ENCODE data around the gene RNF215.

Gene RNF215

GRCh38 chr22:30400159-30400558 lies 12.9 kb upstream of the RNF215 start:
- no peak overlapping the region for H3K4me3 ChIP-seq (ENCODE audit: insufficient read depth, low read length, poor library complexity, severe bottlenecking)
- TF ChIP-seq CTCF (IDR thresholded peaks at IDR 0.05; ENCODE audit: insufficient read depth, low read length, poor library complexity, severe bottlenecking) (no peak), EZH2phosphoT487 (conservative IDR thresholded peaks at IDR 0.05; ENCODE audit: low read length) (no peak)
- no peaks in the 10 kb centered on the region for H3K9me2 ChIP-seq (replicated peaks; ENCODE audit: insufficient read depth, low read length)
- no peaks in the 10 kb centered on the region for H3K79me2 ChIP-seq (ENCODE audit: insufficient read depth, low read length)
- no peak overlapping the region for H3K27ac ChIP-seq (ENCODE audit: low read depth, low read length)
- no peak overlapping the region for H3K9ac ChIP-seq (ENCODE audit: low read length)
- no peaks in the 10 kb centered on the region for H3K36me3 ChIP-seq (ENCODE audit: low read length)
- H3K9me3 ChIP-seq (ENCODE audit: insufficient read depth, low read length), result no peaks in the 10 kb centered on the region
- no peaks in the 10 kb centered on the region for H4K20me1 ChIP-seq (ENCODE audit: low read depth, low read length)
- no peak overlapping the region for H3K4me2 ChIP-seq (ENCODE audit: low read depth, low read length, poor library complexity, severe bottlenecking)
- no peaks in the 10 kb centered on the region for H3K27me3 ChIP-seq (ENCODE audit: low read length)
- no peaks in the 10 kb centered on the region for H3F3A ChIP-seq (ENCODE audit: insufficient read depth)
- H2AFZ ChIP-seq (ENCODE audit: low read depth, low read length, severe bottlenecking), result no peak overlapping the region

GRCh38 chr22:30399718-30400117 lies 12.5 kb upstream of the RNF215 start:
- H3K9me3 ChIP-seq (ENCODE audit: insufficient read depth, low read length), result no peaks in the 10 kb centered on the region
- no peak overlapping the region for H3K9ac ChIP-seq (ENCODE audit: low read length)
- no peaks in the 10 kb centered on the region for H3K9me2 ChIP-seq (replicated peaks; ENCODE audit: insufficient read depth, low read length)
- H3K27me3 ChIP-seq (ENCODE audit: low read length), result no peaks in the 10 kb centered on the region
- no peak overlapping the region for H3K27ac ChIP-seq (ENCODE audit: low read depth, low read length)
- H3K4me2 ChIP-seq (ENCODE audit: low read depth, low read length, poor library complexity, severe bottlenecking), result no peak overlapping the region
- H4K20me1 ChIP-seq (ENCODE audit: low read depth, low read length), result no peaks in the 10 kb centered on the region
- H2AFZ ChIP-seq (ENCODE audit: low read depth, low read length, severe bottlenecking), result no peak overlapping the region
- no peaks in the 10 kb centered on the region for H3K36me3 ChIP-seq (ENCODE audit: low read length)
- no peak overlapping the region for H3K4me3 ChIP-seq (ENCODE audit: insufficient read depth, low read length, poor library complexity, severe bottlenecking)
- TF ChIP-seq EZH2phosphoT487 (conservative IDR thresholded peaks at IDR 0.05; ENCODE audit: low read length) (no peak), CTCF (IDR thresholded peaks at IDR 0.05; ENCODE audit: insufficient read depth, low read length, poor library complexity, severe bottlenecking) (no peak)
- H3F3A ChIP-seq (ENCODE audit: insufficient read depth), result no peaks in the 10 kb centered on the region
- no peaks in the 10 kb centered on the region for H3K79me2 ChIP-seq (ENCODE audit: insufficient read depth, low read length)

GRCh38 chr22:30398685-30399680 lies 11.8 kb upstream of the RNF215 start:
- no peak overlapping the region for H2AFZ ChIP-seq (ENCODE audit: low read depth, low read length, severe bottlenecking)
- H4K20me1 ChIP-seq (ENCODE audit: low read depth, low read length), result no peaks in the 10 kb centered on the region
- no peaks in the 10 kb centered on the region for H3F3A ChIP-seq (ENCODE audit: insufficient read depth)
- no peaks in the 10 kb centered on the region for H3K9me3 ChIP-seq (ENCODE audit: insufficient read depth, low read length)
- H3K79me2 ChIP-seq (ENCODE audit: insufficient read depth, low read length), result no peaks in the 10 kb centered on the region
- H3K9ac ChIP-seq (ENCODE audit: low read length), result no peak overlapping the region
- no peak overlapping the region for H3K4me2 ChIP-seq (ENCODE audit: low read depth, low read length, poor library complexity, severe bottlenecking)
- no peak overlapping the region for H3K4me3 ChIP-seq (ENCODE audit: insufficient read depth, low read length, poor library complexity, severe bottlenecking)
- no peaks in the 10 kb centered on the region for H3K27me3 ChIP-seq (ENCODE audit: low read length)
- H3K36me3 ChIP-seq (ENCODE audit: low read length), result no peaks in the 10 kb centered on the region
- H3K9me2 ChIP-seq (replicated peaks; ENCODE audit: insufficient read depth, low read length), result no peaks in the 10 kb centered on the region
- TF ChIP-seq EZH2phosphoT487 (conservative IDR thresholded peaks at IDR 0.05; ENCODE audit: low read length), result no peak
- no peak for TF ChIP-seq CTCF (IDR thresholded peaks at IDR 0.05; ENCODE audit: insufficient read depth, low read length, poor library complexity, severe bottlenecking)
- no peak overlapping the region for H3K27ac ChIP-seq (ENCODE audit: low read depth, low read length)

All from SU-DHL-6 (cell line).